Fibroblast of the aortic adventitia (primary cell): Measurements from ENCODE around the gene AFF4. TPM values are rescaled to one million over a fixed set of nuclear protein-coding genes. Genes with fewer than 3 reads are reported as not detected.

Experiments used
- DNase-seq: peaks from one replicate; pipeline ENCODE4 v3.0.0-alpha.2; 2010; ENCODE audit warnings: low read depth
- H3K4me3 ChIP-seq: 2 replicates; pipeline ENCODE4 v1.5.1; 2011; ENCODE audit warnings: low read depth, mild to moderate bottlenecking, control low read depth, low read length, moderate library complexity
- total RNA-seq: library from RNA; depleted of rRNA; stranded (reverse); fragments of >200 nt; gene quantifications from 2 replicates; pipeline ENCODE4 v1.2.3, GENCODE V29; 2012; ENCODE audit warnings: low replicate concordance
- TF ChIP-seq, protein P1 (sequence below): IDR thresholded peaks from 2 replicates; pipeline ENCODE4 v1.5.1; 2011; ENCODE audit warnings: mild to moderate bottlenecking, low read length, control low read depth, inconsistent platforms; ENCODE audit not compliant: insufficient read depth

Gene AFF4
- total RNA-seq, 1 donor: 87.7 TPM

DNA sequence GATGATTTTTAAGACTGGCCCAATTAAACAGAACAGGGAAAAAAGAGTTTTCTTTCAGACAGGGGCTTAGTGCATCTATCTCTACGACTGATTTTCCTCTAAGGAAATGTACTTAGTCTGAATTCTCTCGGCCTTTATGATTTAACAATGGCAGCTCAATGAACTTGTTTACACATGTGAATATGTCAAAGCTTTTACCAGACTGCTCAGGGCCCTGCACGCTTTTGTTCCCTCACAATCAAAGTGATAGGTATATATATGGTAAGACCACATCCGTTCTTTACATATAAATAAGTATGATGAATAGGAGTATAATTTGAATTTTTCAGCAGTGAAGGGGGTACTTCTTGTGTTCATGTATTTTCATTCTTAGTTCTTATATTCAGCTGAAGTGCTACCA, 62.4 kb downstream of the AFF4 start:
- no peak for DNase-seq
- no peak overlapping the region for H3K4me3 ChIP-seq
- TF ChIP-seq, protein P1, sequence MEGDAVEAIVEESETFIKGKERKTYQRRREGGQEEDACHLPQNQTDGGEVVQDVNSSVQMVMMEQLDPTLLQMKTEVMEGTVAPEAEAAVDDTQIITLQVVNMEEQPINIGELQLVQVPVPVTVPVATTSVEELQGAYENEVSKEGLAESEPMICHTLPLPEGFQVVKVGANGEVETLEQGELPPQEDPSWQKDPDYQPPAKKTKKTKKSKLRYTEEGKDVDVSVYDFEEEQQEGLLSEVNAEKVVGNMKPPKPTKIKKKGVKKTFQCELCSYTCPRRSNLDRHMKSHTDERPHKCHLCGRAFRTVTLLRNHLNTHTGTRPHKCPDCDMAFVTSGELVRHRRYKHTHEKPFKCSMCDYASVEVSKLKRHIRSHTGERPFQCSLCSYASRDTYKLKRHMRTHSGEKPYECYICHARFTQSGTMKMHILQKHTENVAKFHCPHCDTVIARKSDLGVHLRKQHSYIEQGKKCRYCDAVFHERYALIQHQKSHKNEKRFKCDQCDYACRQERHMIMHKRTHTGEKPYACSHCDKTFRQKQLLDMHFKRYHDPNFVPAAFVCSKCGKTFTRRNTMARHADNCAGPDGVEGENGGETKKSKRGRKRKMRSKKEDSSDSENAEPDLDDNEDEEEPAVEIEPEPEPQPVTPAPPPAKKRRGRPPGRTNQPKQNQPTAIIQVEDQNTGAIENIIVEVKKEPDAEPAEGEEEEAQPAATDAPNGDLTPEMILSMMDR: no peak

DNA sequence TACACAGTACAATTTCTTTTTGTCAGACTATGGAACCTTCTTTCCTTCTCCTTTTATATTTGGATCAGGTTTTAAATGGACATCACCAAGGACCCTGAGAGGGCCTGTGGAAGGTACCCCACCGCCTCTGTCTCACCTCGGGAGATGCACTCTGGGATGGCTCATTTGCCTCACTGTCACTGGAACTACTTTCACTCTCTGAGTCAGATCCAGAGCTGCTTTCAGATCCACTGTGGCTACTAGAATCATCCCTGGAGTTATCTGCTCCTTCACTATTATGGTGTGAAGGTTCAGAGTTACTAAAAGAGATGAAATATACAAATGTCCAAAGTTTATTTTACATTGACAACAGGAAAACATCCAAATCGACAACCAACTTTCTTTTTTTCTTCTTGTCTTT, 65.3 kb downstream of the AFF4 start:
- TF ChIP-seq, protein P1: no peak
- H3K4me3 ChIP-seq: no peak overlapping the region
- DNase-seq: no peak

DNA sequence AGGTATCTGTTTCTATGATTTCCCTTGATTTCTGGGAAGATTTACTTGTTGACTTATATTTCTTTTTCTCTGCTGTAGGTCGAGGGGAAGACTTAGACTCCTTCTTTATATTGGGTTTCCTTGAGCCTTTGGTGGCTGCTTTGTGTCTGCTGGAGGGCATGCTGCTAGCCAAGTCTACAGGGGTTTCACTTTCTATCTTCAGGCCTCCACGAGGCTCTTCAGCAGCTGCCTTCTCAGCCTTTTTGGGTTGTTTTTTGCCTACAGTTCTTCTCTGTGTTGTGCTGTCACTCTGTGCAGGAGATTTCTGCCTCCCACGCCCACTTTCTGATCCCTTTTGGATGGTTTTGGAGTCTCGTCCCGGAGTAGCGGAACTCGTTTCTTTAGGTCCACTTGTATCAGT, 66.7 kb downstream of the AFF4 start:
- H3K4me3 ChIP-seq: no peak overlapping the region
- no peak for DNase-seq
- TF ChIP-seq, protein P1: no peak

DNA sequence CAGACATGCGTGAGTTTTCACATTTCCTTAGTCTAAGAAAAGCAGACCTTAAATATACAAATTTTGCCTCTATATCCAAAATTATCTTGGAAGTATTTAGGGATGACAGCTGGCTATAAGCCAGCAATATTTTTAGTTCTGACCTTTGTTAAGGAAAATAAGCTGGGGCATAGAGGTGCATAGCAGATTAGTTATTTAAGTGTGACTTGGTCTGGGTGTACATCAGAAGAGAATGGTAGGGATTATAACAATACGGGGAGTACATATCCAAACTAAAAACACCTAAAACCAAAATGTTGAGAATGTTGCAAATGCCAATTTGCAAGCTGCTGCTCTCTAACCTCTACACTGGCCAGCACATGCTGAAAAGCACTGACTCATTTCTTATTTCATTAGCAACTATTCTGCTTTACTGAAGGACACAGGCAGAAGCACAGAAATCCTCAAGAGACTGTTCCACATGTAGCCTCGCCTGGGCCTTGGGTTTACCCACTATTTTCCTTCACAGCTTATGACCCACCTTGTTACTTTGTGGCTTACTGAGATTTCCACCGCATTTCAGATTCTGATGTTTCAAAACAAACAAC, 67.6 kb downstream of the AFF4 start:
- no peak for DNase-seq
- TF ChIP-seq, protein P1: no peak
- no peak overlapping the region for H3K4me3 ChIP-seq

DNA sequence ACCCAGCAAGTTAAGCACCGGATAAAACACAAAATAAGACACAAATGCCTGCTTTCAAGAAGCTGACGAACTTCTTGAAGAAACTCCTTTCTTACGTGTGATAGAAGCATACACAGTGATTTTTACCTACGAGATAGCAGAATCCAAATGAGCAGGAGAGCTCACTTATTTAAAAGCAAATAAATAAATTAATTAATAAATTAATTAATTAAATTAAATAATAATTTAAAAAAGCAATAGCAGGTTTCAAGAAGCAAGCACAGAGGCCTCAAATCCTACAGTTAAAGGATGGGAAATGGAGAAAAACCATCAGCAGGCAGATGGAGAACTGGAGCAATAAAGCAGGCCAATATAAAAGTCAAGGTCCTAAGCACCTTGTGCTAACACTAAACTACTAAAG, 72.6 kb downstream of the AFF4 start:
- no peak overlapping the region for H3K4me3 ChIP-seq
- TF ChIP-seq, protein P1: no peak
- DNase-seq: no peak

DNA sequence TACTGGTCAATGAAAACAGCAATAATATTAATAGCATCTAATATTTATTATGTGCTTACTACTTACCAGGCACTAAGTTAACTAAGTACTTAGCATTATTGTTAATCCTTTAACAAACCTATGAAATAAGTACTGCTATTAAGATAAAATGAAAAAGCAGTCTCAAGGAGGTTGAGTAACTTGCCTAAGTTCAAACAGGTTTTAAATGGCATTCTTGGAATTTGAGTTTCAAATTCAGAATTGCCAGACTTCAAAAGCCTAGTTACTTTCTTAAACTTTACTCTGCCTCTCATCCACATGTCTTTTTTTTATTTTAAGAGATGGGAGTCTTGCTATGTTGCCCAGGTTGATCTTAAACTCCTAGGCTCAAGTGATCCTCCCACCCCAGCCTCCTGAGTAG, 73.9 kb downstream of the AFF4 start:
- no peak for DNase-seq
- TF ChIP-seq, protein P1: no peak
- no peak overlapping the region for H3K4me3 ChIP-seq

DNA sequence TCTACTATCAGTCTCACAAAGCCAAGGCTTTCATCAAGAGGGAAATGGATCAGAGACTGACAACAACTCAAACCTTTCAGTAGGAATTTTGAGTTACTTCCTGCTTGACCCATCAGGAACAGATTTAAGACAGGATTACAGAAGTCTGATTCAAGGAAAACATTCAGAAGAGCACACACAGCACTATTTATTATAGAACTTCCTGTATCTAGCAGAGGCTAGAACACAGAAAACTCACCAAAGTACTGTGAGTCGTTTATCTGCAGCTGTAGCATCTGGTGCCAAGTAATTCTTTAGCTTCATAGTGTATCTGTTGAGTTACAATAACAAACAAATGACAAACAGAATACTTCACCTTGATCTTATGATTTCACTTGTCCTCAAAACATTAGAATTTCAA, 76.2 kb downstream of the AFF4 start:
- H3K4me3 ChIP-seq: no peak overlapping the region
- TF ChIP-seq, protein P1: no peak
- no peak for DNase-seq
